Coronary artery (tissue), 2 donors: Measurements from ENCODE around the gene TTC7B.

ENCODE experiments used
- DNase-seq: peaks from one replicate; pipeline ENCODE4 v3.0.0-alpha.2; 2017; ENCODE audit warnings: low spot score
- H3K27ac ChIP-seq, 2 donors: fragments of 200-600 bp; sonication (generic); one replicate each; pipeline ENCODE4 v1.5.1; 2016 to 2019
- H3K4me3 ChIP-seq: fragments of 200-600 bp; sonication (generic); 2 replicates; pipeline ENCODE4 v1.5.1; 2016; ENCODE audit warnings: mild to moderate bottlenecking, moderate library complexity
- TF ChIP-seq, protein P1 (sequence below): fragments of 200-600 bp; sonication (generic); IDR thresholded peaks from one replicate; pipeline ENCODE4 v1.5.1; 2019; ENCODE audit warnings: antibody characterized with exemption

TTC7B gene

GRCh38 chr14:90483117-90483516 is 333.1 kb downstream of the TTC7B start:
- H3K27ac ChIP-seq = no peak overlapping the region
- H3K4me3 ChIP-seq = no peak overlapping the region
- no peak for DNase-seq
- TF ChIP-seq, protein P1, sequence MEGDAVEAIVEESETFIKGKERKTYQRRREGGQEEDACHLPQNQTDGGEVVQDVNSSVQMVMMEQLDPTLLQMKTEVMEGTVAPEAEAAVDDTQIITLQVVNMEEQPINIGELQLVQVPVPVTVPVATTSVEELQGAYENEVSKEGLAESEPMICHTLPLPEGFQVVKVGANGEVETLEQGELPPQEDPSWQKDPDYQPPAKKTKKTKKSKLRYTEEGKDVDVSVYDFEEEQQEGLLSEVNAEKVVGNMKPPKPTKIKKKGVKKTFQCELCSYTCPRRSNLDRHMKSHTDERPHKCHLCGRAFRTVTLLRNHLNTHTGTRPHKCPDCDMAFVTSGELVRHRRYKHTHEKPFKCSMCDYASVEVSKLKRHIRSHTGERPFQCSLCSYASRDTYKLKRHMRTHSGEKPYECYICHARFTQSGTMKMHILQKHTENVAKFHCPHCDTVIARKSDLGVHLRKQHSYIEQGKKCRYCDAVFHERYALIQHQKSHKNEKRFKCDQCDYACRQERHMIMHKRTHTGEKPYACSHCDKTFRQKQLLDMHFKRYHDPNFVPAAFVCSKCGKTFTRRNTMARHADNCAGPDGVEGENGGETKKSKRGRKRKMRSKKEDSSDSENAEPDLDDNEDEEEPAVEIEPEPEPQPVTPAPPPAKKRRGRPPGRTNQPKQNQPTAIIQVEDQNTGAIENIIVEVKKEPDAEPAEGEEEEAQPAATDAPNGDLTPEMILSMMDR = no peak

GRCh38 chr14:90475298-90475697 is 340.9 kb downstream of the TTC7B start:
- no peak for DNase-seq
- Histone ChIP-seq H3K4me3 (no peak overlapping the region), H3K27ac (no peak overlapping the region)
- TF ChIP-seq, protein P1 = no peak
